WTC11 (cell line): ENCODE measurements around the gene MYBPH. TPM values are rescaled to one million over a fixed set of nuclear protein-coding genes. Genes with fewer than 3 reads are reported as not detected.

ENCODE experiments used
- ATAC-seq: fragments of 200-7000 bp; cut with Tn5 transposase; 2 replicates; pipeline ENCODE4 v1.10.0; 2021; ENCODE audit warnings: mild to moderate bottlenecking, moderate library complexity
- CTCF ChIA-PET: fragments of 300-600 bp; sonication (Branson Sonifier 250); formaldehyde crosslinking; loops from one replicate; lab custom pipeline; 2021; ENCODE audit warnings: antibody characterized with exemption; lab: Charles Lee
- POLR2A ChIA-PET: fragments of 350-600 bp; sonication (Branson Sonifier 250); formaldehyde crosslinking; loops from one replicate; lab custom pipeline; 2021; ENCODE audit warnings: antibody characterized with exemption; lab: Charles Lee
- DNase-seq: peaks from one replicate; pipeline ENCODE4 v3.0.0; 2021; ENCODE audit warnings: low spot score
- H3K27ac Mint-ChIP-seq: 2 replicates; pipeline ENCODE4 v1.8.0; 2021; ENCODE audit warnings: mixed read lengths
- H3K27me3 Mint-ChIP-seq: 2 replicates; pipeline ENCODE4 v1.8.0; 2021; ENCODE audit warnings: low read depth, mild to moderate bottlenecking, moderate library complexity, mixed read lengths
- H3K36me3 Mint-ChIP-seq: 2 replicates; pipeline ENCODE4 v1.8.0; 2021; ENCODE audit warnings: mixed read lengths
- H3K4me1 Mint-ChIP-seq: 2 replicates; pipeline ENCODE4 v1.8.0; 2022; ENCODE audit warnings: mixed read lengths
- H3K4me3 Mint-ChIP-seq: 2 replicates; pipeline ENCODE4 v1.8.0; 2021; ENCODE audit warnings: mild to moderate bottlenecking, moderate library complexity, mixed read lengths
- H3K9me3 Mint-ChIP-seq: 2 replicates; pipeline ENCODE4 v1.8.0; 2021; ENCODE audit warnings: mixed read lengths
- ATF1 ChIP-seq: sonication (generic); formaldehyde crosslinking; IDR thresholded peaks from 2 replicates; pipeline ENCODE4 v1.8.1; 2023; ENCODE audit warnings: mild to moderate bottlenecking, moderate library complexity, missing genetic modification reagents
- CDX4 ChIP-seq: fragments of 250-450 bp; sonication (Bioruptor Pico); IDR thresholded peaks from 2 replicates; pipeline ENCODE4 v1.9.0; 2021; ENCODE audit warnings: moderate library complexity, mild to moderate bottlenecking, inconsistent platforms, borderline replicate concordance
- E2F1 ChIP-seq: sonication (generic); formaldehyde crosslinking; IDR thresholded peaks from 2 replicates; pipeline ENCODE4 v1.8.0; 2022; ENCODE audit warnings: mild to moderate bottlenecking, missing genetic modification reagents
- E2F5 ChIP-seq: sonication (generic); formaldehyde crosslinking; IDR thresholded peaks from 2 replicates; pipeline ENCODE4 v1.8.1; 2022; ENCODE audit warnings: mild to moderate bottlenecking, moderate library complexity, missing genetic modification reagents
- ESRRA ChIP-seq: sonication (generic); formaldehyde crosslinking; IDR thresholded peaks from 2 replicates; pipeline ENCODE4 v1.8.1; 2022; ENCODE audit warnings: mild to moderate bottlenecking, missing genetic modification reagents, borderline replicate concordance
- FOXP1 ChIP-seq: sonication (generic); formaldehyde crosslinking; IDR thresholded peaks from 2 replicates; pipeline ENCODE4 v1.8.0; 2022; ENCODE audit warnings: missing genetic modification reagents, mild to moderate bottlenecking, moderate library complexity, borderline replicate concordance
- GABPB1 ChIP-seq: sonication (generic); formaldehyde crosslinking; IDR thresholded peaks from 2 replicates; pipeline ENCODE4 v1.8.1; 2023; ENCODE audit warnings: mild to moderate bottlenecking, missing genetic modification reagents
- GTF2I ChIP-seq: fragments of 250-450 bp; sonication (Bioruptor Pico); conservative IDR thresholded peaks from 2 replicates; pipeline ENCODE4 v1.4.0; 2021; ENCODE audit warnings: mild to moderate bottlenecking
- HMGA2 ChIP-seq: fragments of 250-450 bp; sonication (Bioruptor Pico); IDR thresholded peaks from 2 replicates; pipeline ENCODE4 v1.4.0; 2021; ENCODE audit warnings: mild to moderate bottlenecking, moderate library complexity
- KAT7 ChIP-seq: sonication (generic); formaldehyde crosslinking; IDR thresholded peaks from 2 replicates; pipeline ENCODE4 v1.8.1; 2023; ENCODE audit warnings: missing genetic modification reagents, mild to moderate bottlenecking, borderline replicate concordance
- MLX ChIP-seq: sonication (generic); formaldehyde crosslinking; IDR thresholded peaks from 2 replicates; pipeline ENCODE4 v1.8.1; 2023; ENCODE audit warnings: mild to moderate bottlenecking, missing genetic modification reagents, moderate library complexity
- MXD4 ChIP-seq: fragments of 250-450 bp; sonication (Bioruptor Pico); IDR thresholded peaks from 2 replicates; pipeline ENCODE4 v1.8.0; 2021; ENCODE audit warnings: mild to moderate bottlenecking, moderate library complexity, borderline replicate concordance
- MYBL2 ChIP-seq: sonication (generic); formaldehyde crosslinking; IDR thresholded peaks from 2 replicates; pipeline ENCODE4 v1.8.1; 2023; ENCODE audit warnings: mild to moderate bottlenecking, moderate library complexity, missing genetic modification reagents
- PREB ChIP-seq: sonication (generic); formaldehyde crosslinking; IDR thresholded peaks from 2 replicates; pipeline ENCODE4 v1.8.1; 2022; ENCODE audit warnings: mild to moderate bottlenecking, missing genetic modification reagents, moderate library complexity, borderline replicate concordance
- STAT6 ChIP-seq: sonication (generic); formaldehyde crosslinking; conservative IDR thresholded peaks from 2 replicates; pipeline ENCODE4 v1.8.1; 2023; ENCODE audit warnings: mild to moderate bottlenecking, low read depth, missing genetic modification reagents, moderate library complexity
- TP53 ChIP-seq: sonication (generic); formaldehyde crosslinking; IDR thresholded peaks from 2 replicates; pipeline ENCODE4 v1.8.1; 2023; ENCODE audit warnings: mild to moderate bottlenecking, missing genetic modification reagents
- USF2 ChIP-seq: sonication (generic); formaldehyde crosslinking; IDR thresholded peaks from 2 replicates; pipeline ENCODE4 v1.8.1; 2023; ENCODE audit warnings: mild to moderate bottlenecking, missing genetic modification reagents, moderate library complexity
- ZNF138 ChIP-seq: sonication (generic); formaldehyde crosslinking; conservative IDR thresholded peaks from 2 replicates; pipeline ENCODE4 v1.8.1; 2022; ENCODE audit warnings: mild to moderate bottlenecking, moderate library complexity, missing genetic modification reagents
- ZNF423 ChIP-seq: fragments of 250-450 bp; sonication (Bioruptor Pico); IDR thresholded peaks from 2 replicates; pipeline ENCODE4 v2.1.2; 2022; ENCODE audit warnings: mild to moderate bottlenecking, moderate library complexity
- ZSCAN18 ChIP-seq: fragments of 250-450 bp; sonication (Bioruptor Pico); IDR thresholded peaks from 2 replicates; pipeline ENCODE4 v2.1.2; 2022; ENCODE audit warnings: mild to moderate bottlenecking, moderate library complexity
- total RNA-seq: library from RNA; stranded (reverse); gene quantifications from 3 replicates; pipeline ENCODE4 v1.2.3, GENCODE V29; 2021

Gene MYBPH
- total RNA-seq, 1 experiment from 2014 or later: not detected

- no peak for TF ChIP-seq STAT6 (CRISPR knock-in tag)
- no peak for TF ChIP-seq USF2 (CRISPR knock-in tag)
Measured at GRCh38 chr1:203148579-203148978, 27.0 kb downstream of the MYBPH start (continued).

- Mint-ChIP-seq H3K4me1 (peaks cover 87% of the 10 kb centered on the region), H3K27me3 (no peaks in the 10 kb centered on the region)
Measured at GRCh38 chr1:203148127-203148526, 27.5 kb downstream of the MYBPH start.

GRCh38 chr1:203147376-203147775, 28.2 kb downstream of the MYBPH start:
- Mint-ChIP-seq H3K4me1 (peaks cover 80% of the 10 kb centered on the region), H3K27ac (peak overlapping the region; percentile 73), H3K9me3 (peaks cover 8% of the 10 kb centered on the region), H3K36me3 (peaks cover 4% of the 10 kb centered on the region), H3K27me3 (no peaks in the 10 kb centered on the region), H3K4me3 (peak overlapping the region; percentile 29; the same call in 1 of the 2 replicates)
- DNase-seq: no peak
- no peak for TF ChIP-seq GABPB1 (CRISPR knock-in tag)
- no peak for TF ChIP-seq KAT7
- TF ChIP-seq CDX4 (CRISPR knock-in tag): no peak
- no peak for TF ChIP-seq E2F5 (CRISPR knock-in tag)
- POLR2A ChIA-PET: no interaction called here
- peak; percentile 9 for ATAC-seq
- CTCF ChIA-PET: interaction anchor here (0.8 to 12.2 kb wide), 22 partner anchors 9 to 340 kb away, joined by 3 to 184 read pairs (median 6); partner anchors contain the start of genes ADORA1 and CHI3L1

More at GRCh38 chr1:203148127-203148526, 27.5 kb downstream of the MYBPH start:
- Mint-ChIP-seq H3K36me3 (peaks cover 4% of the 10 kb centered on the region), H3K4me3 (no peak overlapping the region), H3K9me3 (peaks cover 4% of the 10 kb centered on the region), H3K27ac (no peak overlapping the region)
- ChIA-PET POLR2A (interaction anchor here (0.9 to 1.3 kb wide), 2 partner anchors 14 to 20 kb away, joined by 3 read pairs; no protein-coding TSS in a partner anchor), CTCF (interaction anchor here (0.6 to 12.2 kb wide), 22 partner anchors 9 to 901 kb away, joined by 3 to 184 read pairs (median 6); partner anchors contain the start of genes ADORA1, CHI3L1 and MYBPH)
- ATAC-seq: peak; percentile 50
- DNase-seq: peak; percentile 44
- TF ChIP-seq ESRRA (peak; percentile 77; the same call in 1 of the 2 replicates), ZNF138 (CRISPR knock-in tag) (no peak), PREB (no peak), ZNF423 (CRISPR knock-in tag) (no peak)

GRCh38 chr1:203146537-203146936, 29.1 kb downstream of the MYBPH start:
- Mint-ChIP-seq H3K4me1 (peaks cover 72% of the 10 kb centered on the region), H3K36me3 (peaks cover 4% of the 10 kb centered on the region), H3K9me3 (peaks cover 8% of the 10 kb centered on the region), H3K4me3 (no peak overlapping the region), H3K27me3 (no peaks in the 10 kb centered on the region; the same call in 1 of the 2 replicates), H3K27ac (peak overlapping the region; percentile 18; the same call in 1 of the 2 replicates)
- ChIA-PET CTCF (interaction anchor here (1.1 to 12.2 kb wide), 11 partner anchors 12 to 181 kb away, joined by 3 to 184 read pairs (median 12); partner anchors contain the start of gene ADORA1), POLR2A (no interaction called here)
- no peak for DNase-seq
- ATAC-seq: no peak
- TF ChIP-seq MXD4 (CRISPR knock-in tag): no peak
- TF ChIP-seq HMGA2 (CRISPR knock-in tag): no peak
- TF ChIP-seq ATF1: no peak
- TF ChIP-seq E2F1: no peak
- no peak for TF ChIP-seq KAT7
- no peak for TF ChIP-seq MLX
- TF ChIP-seq MYBL2 (CRISPR knock-in tag): no peak
- TF ChIP-seq ZSCAN18: no peak
- TF ChIP-seq TP53 (CRISPR knock-in tag): no peak
- no peak for TF ChIP-seq GTF2I (CRISPR knock-in tag)
- TF ChIP-seq FOXP1 (CRISPR knock-in tag): no peak
